B cell (primary cell): ENCODE results near the gene SYNPR. TPM values are rescaled to one million over a fixed set of nuclear protein-coding genes. Genes with fewer than 3 reads are reported as not detected.

Source experiments
- ATAC-seq: fragments of 200-7000 bp; cut with Tn5 transposase; one replicate; pipeline ENCODE4 v1.10.0; 2021; ENCODE audit warnings: low read depth, mild to moderate bottlenecking, moderate number of reproducible peaks, moderate library complexity
- CTCF ChIA-PET: fragments of 350-600 bp; sonication (Branson Sonifier 250); formaldehyde crosslinking; loops from one replicate; lab custom pipeline; 2021; ENCODE audit warnings: antibody characterized with exemption, inconsistent platforms; lab: Charles Lee
- POLR2A ChIA-PET: fragments of 350-600 bp; sonication (Branson Sonifier 250); formaldehyde crosslinking; loops from one replicate; lab custom pipeline; 2021; ENCODE audit warnings: antibody characterized with exemption; lab: Charles Lee
- DNase-seq: peaks from one replicate; pipeline ENCODE4 v3.0.0; 2013
- H2AFZ ChIP-seq: 2 replicates; pipeline ENCODE4 v1.6.1; 2012; ENCODE audit warnings: mild to moderate bottlenecking, low read depth, low read length; ENCODE audit not compliant: insufficient read depth, poor library complexity, severe bottlenecking
- H3K27ac ChIP-seq, 2 donors: 1 replicate in 1 of 2; 2 replicates in 1 of 2; pipeline ENCODE4 v1.5.1; 2012 to 2013; ENCODE audit warnings: low read length in 2 of 2, mild to moderate bottlenecking in 2 of 2, moderate library complexity in 1 of 2
- H3K27me3 ChIP-seq, 4 experiments: fragments of 200-600 bp in 1 of 4; sonication (generic) in 1 of 4; replicated peaks in 1 of 4; 1 replicate in 2 of 4; 2 replicates in 2 of 4; pipeline versions ENCODE4 v1.6.1 to v1.7.0; 2013 to 2016; ENCODE audit warnings: low read length in 3 of 4, mild to moderate bottlenecking in 2 of 4, mixed read lengths in 1 of 4, moderate library complexity in 1 of 4; ENCODE audit not compliant: insufficient read depth in 4 of 4, control insufficient read depth in 3 of 4; ENCODE audit errors: control extremely low read depth in 1 of 4
- H3K36me3 ChIP-seq, 2 experiments: replicated peaks in 1 of 2; 1 replicate in 1 of 2; 2 replicates in 1 of 2; pipeline versions ENCODE4 v1.6.1 to v1.7.1; 2013; ENCODE audit warnings: low read length in 1 of 2; ENCODE audit not compliant: insufficient read depth in 2 of 2, control insufficient read depth in 1 of 2; ENCODE audit errors: control extremely low read depth in 1 of 2, extremely low read depth in 1 of 2
- H3K4me1 ChIP-seq, 2 donors: fragments of 200-600 bp in 1 of 2; sonication (generic) in 1 of 2; 1 replicate in 1 of 2; 2 replicates in 1 of 2; pipeline versions ENCODE4 v1.5.1 to v1.6.1; 2013 to 2017; ENCODE audit warnings: low read length in 2 of 2; ENCODE audit not compliant: control insufficient read depth in 2 of 2, insufficient read depth in 2 of 2
- H3K4me2 ChIP-seq: replicated peaks from 2 replicates; pipeline ENCODE3; 2012; ENCODE audit warnings: mild to moderate bottlenecking, low read depth, low read length; ENCODE audit not compliant: poor library complexity, severe bottlenecking
- H3K4me3 ChIP-seq, 5 experiments: fragments of 200-600 bp in 1 of 5; sonication (generic) in 1 of 5; 1 replicate in 3 of 5; 2 replicates in 2 of 5; pipeline versions ENCODE4 v1.5.1 to v1.7.0; 2011 to 2016; ENCODE audit warnings: low read length in 4 of 5, mild to moderate bottlenecking in 4 of 5, low read depth in 2 of 5, control low read depth in 1 of 5, moderate library complexity in 1 of 5; ENCODE audit not compliant: insufficient read depth in 1 of 5; ENCODE audit errors: control extremely low read depth in 1 of 5, extremely low read depth in 1 of 5
- H3K79me2 ChIP-seq: fragments of 200-600 bp; sonication (generic); one replicate; pipeline ENCODE4 v1.6.0; 2016; ENCODE audit warnings: low read length; ENCODE audit not compliant: control insufficient read depth, insufficient read depth
- H3K9ac ChIP-seq: fragments of 200-600 bp; sonication (generic); 2 replicates; pipeline ENCODE4 v1.6.1; 2017; ENCODE audit warnings: mild to moderate bottlenecking, low read length, moderate library complexity
- H3K9me3 ChIP-seq, 3 donors: one replicate each; pipeline versions ENCODE4 v1.6.1 to v1.7.1; 2013; ENCODE audit warnings: low read length in 2 of 3; ENCODE audit not compliant: control insufficient read depth in 2 of 3, insufficient read depth in 1 of 3; ENCODE audit errors: control extremely low read depth in 1 of 3
- H4K20me1 ChIP-seq: 2 replicates; pipeline ENCODE4 v1.6.0; 2012; ENCODE audit warnings: mild to moderate bottlenecking, low read length; ENCODE audit not compliant: insufficient read depth, control insufficient read depth, poor library complexity, severe bottlenecking
- H3K27ac Mint-ChIP-seq: one replicate; pipeline ENCODE4 v1.8.0; 2021; ENCODE audit warnings: mixed read lengths
- H3K27me3 Mint-ChIP-seq: one replicate; pipeline ENCODE4 v1.8.0; 2021; ENCODE audit warnings: mixed read lengths
- H3K4me1 Mint-ChIP-seq: one replicate; pipeline ENCODE4 v1.8.0; 2021; ENCODE audit warnings: mixed read lengths
- H3K4me3 Mint-ChIP-seq: one replicate; pipeline ENCODE4 v1.8.0; 2021; ENCODE audit warnings: mixed read lengths
- H3K9me3 Mint-ChIP-seq: one replicate; pipeline ENCODE4 v1.8.0; 2022; ENCODE audit warnings: mixed read lengths; ENCODE audit not compliant: insufficient read depth
- CTCF ChIP-seq: fragments of 200-600 bp; IDR thresholded peaks from one replicate; pipeline ENCODE4 v1.8.0; 2022; ENCODE audit warnings: antibody characterized with exemption, mild to moderate bottlenecking
- EZH2 ChIP-seq: IDR thresholded peaks from 2 replicates; pipeline ENCODE4 v1.6.1; 2012; ENCODE audit warnings: borderline replicate concordance, low read depth, mild to moderate bottlenecking, moderate library complexity, low read length; ENCODE audit not compliant: insufficient read depth, poor library complexity, severe bottlenecking
- WGBS: methylation state at CpG from one replicate; pipeline ENCODE4 v1.1.5; 2013; ENCODE audit warnings: missing lambda C conversion rate; ENCODE audit not compliant: insufficient coverage; 5-methylcytosine and 5-hydroxymethylcytosine counted together
- intact Hi-C: fragments of 100-400 bp; cut with micrococcal nuclease; formaldehyde crosslinking; loops from one replicate; pipeline ENCODE4 v1.10.0; 2022
- polyA plus RNA-seq: library from polyadenylated mRNA; depleted of rRNA; stranded (reverse); fragments of >200 nt; gene quantifications from 2 replicates; pipeline ENCODE4 v1.2.3, GENCODE V29; 2012
- total RNA-seq, 2 donors: library from RNA; stranded (reverse); fragments of 120-200 nt in 1 of 2; gene quantifications; 1 replicate in 1 of 2; 2 replicates in 1 of 2; pipeline versions ENCODE4 v1.2.3 to v1.2.4, GENCODE V29; 2013 to 2022

The SYNPR gene
- total and polyA plus RNA-seq, 2 donors (not counting 1 experiment from before 2014, with no cell fraction given), result not detected

- Histone ChIP-seq H3K36me3 (no peaks in the 10 kb centered on the region), H3K79me2 (no peaks in the 10 kb centered on the region), H3K9me3 (no peaks in the 10 kb centered on the region), H4K20me1 (no peaks in the 10 kb centered on the region), H3K4me3 (no peak overlapping the region), H3K9ac (no peak overlapping the region), H2AFZ (no peak overlapping the region), H3K4me1 (no peaks in the 10 kb centered on the region), H3K4me2 (no peak overlapping the region), H3K27me3 (no peaks in the 10 kb centered on the region), H3K27ac (no peak overlapping the region)
- ChIA-PET POLR2A (no interaction called here), CTCF (no interaction called here)
- no peak for TF ChIP-seq CTCF
- no peak for TF ChIP-seq EZH2
- no peaks in the 10 kb centered on the region for H3K27me3 Mint-ChIP-seq
- H3K4me3 Mint-ChIP-seq, result no peak overlapping the region
- no peak overlapping the region for H3K27ac Mint-ChIP-seq
- ATAC-seq (no peak), DNase-seq (no peak)
- intact Hi-C loops, result no loop called here
- WGBS, result no CpG with 5 or more reads among the region's 1 CpG
- no peaks in the 10 kb centered on the region for H3K9me3 Mint-ChIP-seq
- no peaks in the 10 kb centered on the region for H3K4me1 Mint-ChIP-seq
These were observed 55.7 kb downstream of the SYNPR start for GRCh38 chr3:63333815-63334214.

DNA sequence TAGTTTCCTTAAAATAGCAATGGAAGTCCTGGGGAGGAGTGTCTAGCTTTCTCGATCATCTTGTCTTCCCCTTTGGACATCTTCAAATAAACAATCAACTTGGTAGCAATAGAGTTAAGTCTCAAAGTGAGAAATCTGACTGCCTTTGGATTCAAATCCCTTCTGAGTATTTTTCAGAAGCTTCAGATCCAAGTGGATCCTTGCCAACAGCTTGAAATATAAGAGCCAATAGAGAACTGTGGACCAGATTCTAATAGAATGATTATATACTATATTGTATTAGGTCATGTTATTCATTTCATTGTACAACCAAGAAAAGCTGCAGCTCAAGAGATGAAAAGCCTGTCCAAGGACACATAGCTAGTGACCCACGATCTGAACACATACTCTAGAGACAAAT lies 60.2 kb downstream of the SYNPR start:
- Histone ChIP-seq H3K9ac (no peak overlapping the region), H4K20me1 (no peaks in the 10 kb centered on the region), H3K36me3 (no peaks in the 10 kb centered on the region), H3K27ac (no peak overlapping the region), H3K4me3 (no peak overlapping the region), H2AFZ (no peak overlapping the region), H3K4me2 (no peak overlapping the region), H3K79me2 (no peaks in the 10 kb centered on the region), H3K9me3 (no peaks in the 10 kb centered on the region), H3K4me1 (no peaks in the 10 kb centered on the region), H3K27me3 (no peaks in the 10 kb centered on the region)
- no peak overlapping the region for H3K27ac Mint-ChIP-seq
- H3K9me3 Mint-ChIP-seq, result no peaks in the 10 kb centered on the region
- 80% methylated on average over 1 of the region's 2 CpGs for WGBS
- H3K4me3 Mint-ChIP-seq, result no peak overlapping the region
- TF ChIP-seq CTCF (no peak), EZH2 (no peak)
- CTCF ChIA-PET, result no interaction called here
- POLR2A ChIA-PET, result no interaction called here
- H3K4me1 Mint-ChIP-seq, result no peaks in the 10 kb centered on the region
- no peak for ATAC-seq
- DNase-seq, result no peak
- intact Hi-C loops, result no loop called here
- peaks cover 6% of the 10 kb centered on the region for H3K27me3 Mint-ChIP-seq
